Upper lobe of left lung (tissue), 6 donors: ENCODE measurements around the gene SSPN. TPM values are rescaled to one million over a fixed set of nuclear protein-coding genes. Genes with fewer than 3 reads are reported as not detected.

Experiments
- ATAC-seq, 2 donors: fragments of 200-7000 bp; cut with Tn5 transposase; one replicate each; pipeline ENCODE4 v1.9.1; 2022; ENCODE audit warnings: mild to moderate bottlenecking in 2 of 2, moderate library complexity in 2 of 2; ENCODE audit not compliant: low FRiP score in 2 of 2
- DNase-seq, 2 donors: peaks; one replicate each; pipeline ENCODE4 v3.0.0-alpha.2; 2019 to 2020
- H3K27ac ChIP-seq, 4 donors: fragments of 200-600 bp; sonication (generic); one replicate each; pipeline ENCODE4 v1.5.1; 2016 to 2019
- H3K27me3 ChIP-seq, 4 donors: fragments of 200-600 bp; sonication (generic); one replicate each; pipeline ENCODE4 v1.5.1; 2017 to 2019
- H3K36me3 ChIP-seq, 4 donors: fragments of 200-600 bp; sonication (generic); one replicate each; pipeline ENCODE4 v1.5.1; 2016 to 2019
- H3K4me1 ChIP-seq, 4 donors: fragments of 200-600 bp; sonication (generic); one replicate each; pipeline ENCODE4 v1.5.1; 2018 to 2019
- H3K4me3 ChIP-seq, 4 donors: fragments of 200-600 bp; sonication (generic); one replicate each; pipeline ENCODE4 v1.5.1; 2017 to 2019; ENCODE audit warnings: mild to moderate bottlenecking in 2 of 4, moderate library complexity in 1 of 4
- H3K9me3 ChIP-seq, 4 donors: fragments of 200-600 bp; sonication (generic); one replicate each; pipeline ENCODE4 v1.5.1; 2018 to 2019
- CTCF ChIP-seq, 6 experiments: fragments of 450-650 bp in 4 of 6; fragments of 200-600 bp in 2 of 6; sonication (generic) in 2 of 6; IDR thresholded peaks; one replicate each; pipeline ENCODE4 v1.5.1; 2016 to 2019; ENCODE audit warnings: antibody characterized with exemption in 6 of 6
- EP300 ChIP-seq, 4 donors: sonication (generic); formaldehyde crosslinking; IDR thresholded peaks; one replicate each; pipeline ENCODE4 v1.5.1; 2017; ENCODE audit warnings: antibody characterized with exemption in 4 of 4, control low read depth in 2 of 4
- POLR2A ChIP-seq, 4 donors: fragments of 450-650 bp; IDR thresholded peaks; one replicate each; pipeline ENCODE4 v1.5.1; 2016 to 2017; ENCODE audit warnings: antibody characterized with exemption in 4 of 4, mild to moderate bottlenecking in 2 of 4
- POLR2AphosphoS5 ChIP-seq, 2 donors: sonication (generic); formaldehyde crosslinking; IDR thresholded peaks; one replicate each; pipeline ENCODE4 v1.5.1; 2017; ENCODE audit warnings: antibody characterized with exemption in 2 of 2
- whole genome bisulfite sequencing, 2 donors: methylation state at CpG; one replicate each; pipeline ENCODE4 v1.1.5; 2017 to 2018; 5-methylcytosine and 5-hydroxymethylcytosine counted together
- total RNA-seq, 6 donors: library from RNA; depleted of rRNA in 4 of 6; stranded (reverse); fragments of >200 nt in 4 of 6; gene quantifications; one replicate each; pipeline versions ENCODE4 v1.1.0 to v1.2.1, GENCODE V29; 2016 to 2021
- donor health status: DM: no; HTN: no; CAD: no; lungs with moderate emphysema.
- donor health status: DM: no; HTN: yes; CAD: no; lungs with severe emphysema.

SSPN gene
- total RNA-seq, 6 donors from 2014 or later = 1.0 to 38.8 (median 10.0) TPM

DNA sequence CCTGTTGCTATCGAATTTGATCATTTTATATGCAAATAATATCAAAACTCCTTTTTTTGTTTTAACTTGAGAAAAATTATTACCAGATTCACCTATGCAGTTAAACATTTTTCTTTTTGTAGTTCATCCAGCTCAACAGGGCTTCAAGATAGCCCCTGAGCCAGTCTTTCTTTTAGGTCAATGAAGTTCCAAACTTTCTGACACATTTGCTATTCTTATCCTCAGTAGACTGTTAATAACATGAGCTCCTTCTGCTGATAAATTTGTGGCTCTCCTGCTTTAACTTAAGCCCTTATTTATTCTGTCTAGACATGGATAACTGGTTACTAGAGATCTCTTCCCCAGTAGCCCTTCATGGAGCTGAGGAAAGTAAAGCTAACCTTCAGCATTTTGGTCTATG, 33.2 kb upstream of the SSPN start:
- no peak for DNase-seq
- Histone ChIP-seq H3K4me3 (no peak overlapping the region), H3K27me3 (no peaks in the 10 kb centered on the region), H3K9me3 (no peaks in the 10 kb centered on the region), H3K4me1 (no peaks in the 10 kb centered on the region), H3K27ac (no peak overlapping the region), H3K36me3 (no peaks in the 10 kb centered on the region)
- no peak for ATAC-seq
- TF ChIP-seq POLR2AphosphoS5 (IDR thresholded peaks at IDR 0.05) (no peak), CTCF (IDR thresholded peaks at IDR 0.05) (no peak), POLR2A (IDR thresholded peaks at IDR 0.05) (no peak), EP300 (IDR thresholded peaks at IDR 0.05) (no peak)
- WGBS, 2 donors = 71 to 93% methylated on average over 1 of the region's 1 CpG

DNA sequence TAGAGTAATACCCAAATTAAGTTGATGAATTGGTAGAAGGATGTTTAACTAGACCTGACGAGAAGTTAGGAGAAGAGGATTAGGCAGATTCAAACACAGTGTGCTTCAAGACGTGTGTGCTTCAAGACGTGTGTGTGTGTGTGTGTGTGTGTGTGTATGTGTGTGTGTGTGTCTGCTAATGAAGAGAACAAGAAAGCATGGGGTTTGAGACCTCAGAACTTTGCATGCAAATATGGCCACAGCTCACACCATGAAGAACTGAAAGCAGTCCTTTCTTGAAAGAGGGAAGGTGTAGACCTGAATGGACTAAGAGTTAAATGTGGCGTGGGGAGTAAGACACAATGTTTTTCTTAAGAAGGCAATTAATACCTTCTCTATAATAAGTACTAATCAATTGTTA, 32.5 kb upstream of the SSPN start:
- no peaks in the 10 kb centered on the region for H3K27me3 ChIP-seq
- ATAC-seq = no peak
- no peaks in the 10 kb centered on the region for H3K36me3 ChIP-seq
- no peak overlapping the region for H3K27ac ChIP-seq
- TF ChIP-seq CTCF (IDR thresholded peaks at IDR 0.05) (no peak), POLR2AphosphoS5 (IDR thresholded peaks at IDR 0.05) (no peak), EP300 (IDR thresholded peaks at IDR 0.05) (no peak), POLR2A (IDR thresholded peaks at IDR 0.05) (no peak)
- WGBS, 2 donors = 75% methylated on average over 4 of the region's 4 CpGs
- no peaks in the 10 kb centered on the region for H3K9me3 ChIP-seq
- H3K4me1 ChIP-seq = no peaks in the 10 kb centered on the region
- no peak for DNase-seq
- no peak overlapping the region for H3K4me3 ChIP-seq

DNA sequence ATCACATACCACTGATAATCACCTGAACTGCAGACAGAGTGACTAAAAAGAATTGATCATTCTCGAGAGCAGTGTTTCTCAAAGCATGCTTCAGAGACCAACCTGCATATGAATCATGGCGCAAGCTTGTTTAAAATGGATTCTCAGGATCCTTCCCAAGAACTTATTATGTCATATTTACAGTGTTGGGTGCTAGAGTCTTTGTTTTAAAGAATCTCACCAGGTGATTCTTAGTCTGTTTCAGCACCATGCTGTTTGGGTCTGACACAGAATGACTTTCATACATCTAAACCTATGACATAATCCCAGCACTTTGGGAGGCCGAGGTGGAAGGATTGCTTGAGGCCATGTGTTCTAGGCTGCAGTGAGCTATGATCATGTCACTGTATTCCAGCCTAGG, 31.3 kb upstream of the SSPN start:
- WGBS, 2 donors = 62 to 82% methylated on average over 3 of the region's 3 CpGs
- Histone ChIP-seq H3K4me3 (no peak overlapping the region), H3K27me3 (no peaks in the 10 kb centered on the region), H3K27ac (no peak overlapping the region), H3K4me1 (no peaks in the 10 kb centered on the region), H3K36me3 (no peaks in the 10 kb centered on the region), H3K9me3 (no peaks in the 10 kb centered on the region)
- TF ChIP-seq POLR2A (IDR thresholded peaks at IDR 0.05) (no peak), EP300 (IDR thresholded peaks at IDR 0.05) (no peak), CTCF (IDR thresholded peaks at IDR 0.05) (no peak), POLR2AphosphoS5 (IDR thresholded peaks at IDR 0.05) (no peak)
- DNase-seq (no peak), ATAC-seq (no peak)

DNA sequence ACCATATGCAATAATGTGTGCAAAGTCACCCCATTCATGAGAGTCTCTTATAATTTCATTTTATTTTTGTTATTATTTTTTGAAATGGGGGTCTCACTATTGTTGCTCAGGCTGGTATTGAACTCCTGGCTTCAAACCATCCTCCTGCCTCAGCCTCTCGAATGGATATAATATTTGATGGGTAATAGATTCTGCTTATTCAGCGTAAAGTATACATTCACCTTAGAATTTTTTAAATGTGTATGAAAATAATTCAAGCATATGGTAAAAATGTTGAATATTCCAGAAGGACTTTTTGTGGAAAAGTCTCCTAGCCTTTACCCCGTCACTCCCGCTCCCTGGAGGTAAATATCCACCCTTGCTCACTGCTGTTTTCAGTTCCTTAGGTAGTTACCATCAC, 23.4 kb upstream of the SSPN start:
- Histone ChIP-seq H3K27me3 (no peaks in the 10 kb centered on the region), H3K9me3 (no peaks in the 10 kb centered on the region), H3K27ac (no peak overlapping the region), H3K4me3 (no peak overlapping the region), H3K4me1 (no peaks in the 10 kb centered on the region), H3K36me3 (no peaks in the 10 kb centered on the region)
- 94 to 96% methylated on average over 4 of the region's 4 CpGs for WGBS, 2 donors
- TF ChIP-seq POLR2AphosphoS5 (IDR thresholded peaks at IDR 0.05) = no peak
- TF ChIP-seq POLR2A (IDR thresholded peaks at IDR 0.05) = no peak
- no peak for TF ChIP-seq EP300 (IDR thresholded peaks at IDR 0.05)
- TF ChIP-seq CTCF (IDR thresholded peaks at IDR 0.05) = no peak
- DNase-seq (no peak), ATAC-seq (no peak)

GRCh38 chr12:26172539-26172938, 22.8 kb upstream of the SSPN start:
- Histone ChIP-seq H3K4me3 (no peak overlapping the region), H3K36me3 (no peaks in the 10 kb centered on the region), H3K4me1 (no peaks in the 10 kb centered on the region), H3K27me3 (no peaks in the 10 kb centered on the region), H3K9me3 (no peaks in the 10 kb centered on the region), H3K27ac (no peak overlapping the region)
- no peak for DNase-seq
- WGBS, 2 donors = 82 to 89% methylated on average over 7 of the region's 7 CpGs
- TF ChIP-seq POLR2A (IDR thresholded peaks at IDR 0.05) (no peak), CTCF (IDR thresholded peaks at IDR 0.05) (no peak), EP300 (IDR thresholded peaks at IDR 0.05) (no peak), POLR2AphosphoS5 (IDR thresholded peaks at IDR 0.05) (no peak)
- no peak for ATAC-seq
